HEK293 (cell line): Measurements from ENCODE around the gene CCDC27.

Experiments
- GLI4 ChIP-seq: fragments of 450-650 bp; formaldehyde crosslinking; IDR thresholded peaks from 2 replicates; pipeline ENCODE4 v1.5.1; 2016; ENCODE audit warnings: missing biosample characterization, missing genetic modification characterization
- PATZ1 ChIP-seq: fragments of 450-650 bp; formaldehyde crosslinking; IDR thresholded peaks from 2 replicates; pipeline ENCODE4 v1.5.1; 2016; ENCODE audit warnings: missing biosample characterization, missing genetic modification characterization
- PRDM6 ChIP-seq: fragments of 450-650 bp; formaldehyde crosslinking; IDR thresholded peaks from 2 replicates; pipeline ENCODE4 v1.5.1; 2017; ENCODE audit warnings: missing biosample characterization, missing genetic modification characterization
- YY2 ChIP-seq: fragments of 450-650 bp; formaldehyde crosslinking; IDR thresholded peaks from 2 replicates; pipeline ENCODE4 v1.5.1; 2016; ENCODE audit warnings: missing biosample characterization, missing genetic modification characterization
- ZNF10 ChIP-seq: fragments of 450-650 bp; formaldehyde crosslinking; IDR thresholded peaks from 2 replicates; pipeline ENCODE4 v1.5.1; 2017; ENCODE audit warnings: missing biosample characterization, missing genetic modification characterization
- ZNF311 ChIP-seq: fragments of 450-650 bp; formaldehyde crosslinking; IDR thresholded peaks from 2 replicates; pipeline ENCODE4 v1.5.1; 2017; ENCODE audit warnings: missing biosample characterization, missing genetic modification characterization, borderline replicate concordance
- ZNF600 ChIP-seq: fragments of 450-650 bp; formaldehyde crosslinking; IDR thresholded peaks from 2 replicates; pipeline ENCODE4 v1.5.1; 2016; ENCODE audit warnings: missing biosample characterization, missing genetic modification characterization
- ZNF639 ChIP-seq: fragments of 450-650 bp; formaldehyde crosslinking; IDR thresholded peaks from 2 replicates; pipeline ENCODE4 v1.5.1; 2016; ENCODE audit warnings: missing biosample characterization, missing genetic modification characterization
- ZNF707 ChIP-seq: fragments of 450-650 bp; formaldehyde crosslinking; IDR thresholded peaks from 2 replicates; pipeline ENCODE4 v1.5.1; 2016; ENCODE audit warnings: missing biosample characterization, missing genetic modification characterization

- TF ChIP-seq PATZ1 (tag by site-specific recombination) (no peak), ZNF311 (no peak), ZNF707 (no peak), ZNF639 (tag by site-specific recombination) (no peak), GLI4 (tag by site-specific recombination) (no peak), YY2 (tag by site-specific recombination) (no peak), ZNF10 (tag by site-specific recombination) (no peak), PRDM6 (tag by site-specific recombination) (no peak), ZNF600 (no peak)
Observed at GRCh38 chr1:3735688-3736087, 16.6 kb upstream of the CCDC27 start.
